Smooth muscle cell of the brain vasculature (primary cell): ENCODE data around the gene LYPD3.
"Not testable (repeated sequence)": the region's sequence is repeated elsewhere in the genome, so short reads cannot be mapped to it uniquely, and the experiment has no call there.

Experiments used
- DNase-seq: peaks from one replicate; pipeline ENCODE4 v3.0.0-alpha.2; 2012; ENCODE audit warnings: low read depth, low spot score

LYPD3 gene

DNA sequence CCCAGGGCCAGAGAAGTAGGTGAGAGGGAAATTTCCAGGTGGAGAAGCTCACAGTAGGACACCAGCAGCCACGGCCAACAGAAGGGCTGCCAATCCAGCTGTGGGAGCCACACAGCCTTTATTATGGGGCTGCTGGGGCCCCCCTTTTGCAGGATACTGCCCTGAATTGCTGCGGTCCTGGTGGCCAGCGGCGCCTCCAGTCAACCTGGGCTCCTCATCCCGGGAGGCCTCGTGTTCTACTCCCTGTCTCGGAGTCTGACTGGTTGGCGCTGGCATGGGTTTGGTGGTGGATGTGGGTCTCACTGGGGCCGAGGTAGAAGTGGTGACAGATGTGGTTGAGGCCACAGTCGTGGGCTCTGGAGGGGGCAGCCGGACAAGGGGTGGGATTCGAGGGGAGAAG, 4.1 kb downstream of the LYPD3 start:
- no peak for DNase-seq

DNA sequence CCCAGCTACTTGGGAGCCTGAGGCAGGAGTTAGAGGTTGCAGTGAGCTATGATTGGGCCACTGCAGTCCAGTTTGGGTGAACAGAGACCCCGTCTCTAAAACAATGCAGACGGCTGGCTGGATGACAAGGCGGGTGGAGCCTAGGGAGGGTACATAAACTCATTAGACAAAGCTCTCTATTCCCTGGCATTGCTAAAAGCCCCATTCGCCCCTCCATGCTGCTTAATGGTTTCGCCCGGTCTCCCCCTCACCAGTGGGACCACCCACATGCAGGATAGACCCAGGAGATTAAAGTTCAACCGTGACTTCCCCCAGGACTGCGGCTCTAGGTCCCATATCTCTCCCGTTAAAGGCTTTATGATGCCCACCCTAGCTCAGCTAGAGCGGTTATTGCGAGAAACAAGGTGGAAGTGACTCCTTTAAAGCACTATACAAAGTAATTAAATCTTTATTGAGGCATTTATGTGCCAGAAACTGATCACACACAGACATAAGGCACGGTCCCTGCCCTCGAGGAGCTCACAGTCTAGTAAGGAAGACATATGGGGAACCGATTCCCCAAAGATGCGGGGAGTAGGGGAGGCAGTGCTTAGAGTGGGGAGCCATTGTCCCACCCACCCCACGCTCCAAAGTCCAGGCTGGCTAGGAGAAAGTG, 4.9 kb downstream of the LYPD3 start:
- DNase-seq = no peak

DNA sequence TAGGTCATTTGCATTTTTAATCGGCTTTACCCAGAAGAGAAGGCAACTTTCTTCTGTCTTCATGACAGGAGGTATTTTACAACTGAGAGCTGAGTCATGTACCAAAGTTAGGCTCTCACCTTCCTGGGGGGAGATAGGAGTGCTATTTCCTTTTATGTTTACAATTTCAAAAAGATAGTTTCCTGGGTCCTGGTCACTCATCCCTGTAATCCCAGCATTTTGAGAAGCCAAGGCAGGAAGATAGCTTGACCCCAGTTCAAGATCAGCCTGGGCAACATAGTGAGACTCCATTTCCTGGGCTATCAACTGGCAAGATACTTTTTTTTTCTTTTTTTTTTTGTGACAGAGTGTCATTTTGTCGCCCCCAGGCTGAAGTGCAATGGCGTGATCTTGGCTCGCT, 7.6 kb downstream of the LYPD3 start:
- no peak for DNase-seq

DNA sequence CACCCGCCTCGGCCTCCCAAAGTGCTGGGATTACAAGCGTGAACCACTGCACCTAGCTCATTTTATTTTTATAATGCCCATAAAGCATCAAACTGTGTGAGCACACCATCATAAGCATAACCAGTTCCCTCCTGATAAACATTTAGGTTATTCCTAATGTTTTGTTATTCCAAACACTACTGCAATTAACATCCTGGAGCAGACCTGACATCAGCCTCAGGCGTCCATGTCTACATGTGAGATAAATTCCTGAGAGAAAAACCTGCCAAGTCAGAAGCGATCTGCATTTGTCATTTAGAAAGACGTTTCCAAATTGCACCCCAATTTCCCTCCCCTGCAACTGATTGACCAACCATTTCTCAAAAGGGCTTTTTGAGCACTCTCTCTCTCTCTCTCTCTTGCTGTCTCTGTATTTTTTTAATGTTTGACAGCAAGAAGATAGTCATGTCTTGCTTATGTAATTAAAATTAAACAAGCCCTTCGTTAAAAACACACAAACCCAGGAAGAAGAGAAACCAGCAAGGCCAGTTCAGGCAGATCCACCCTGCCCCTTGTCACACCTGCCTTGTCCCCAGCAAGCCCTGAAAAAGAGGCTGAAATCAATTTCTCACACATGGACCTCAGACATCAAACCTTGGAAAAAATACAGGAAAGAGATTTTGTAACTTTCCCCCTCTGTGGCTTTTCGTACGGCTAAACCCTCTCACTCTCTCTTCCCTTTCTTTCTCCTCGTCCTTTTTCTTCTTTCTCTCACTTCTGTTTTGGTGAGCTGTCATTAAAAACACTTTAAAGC, 9.9 kb downstream of the LYPD3 start:
- DNase-seq = no peak

DNA sequence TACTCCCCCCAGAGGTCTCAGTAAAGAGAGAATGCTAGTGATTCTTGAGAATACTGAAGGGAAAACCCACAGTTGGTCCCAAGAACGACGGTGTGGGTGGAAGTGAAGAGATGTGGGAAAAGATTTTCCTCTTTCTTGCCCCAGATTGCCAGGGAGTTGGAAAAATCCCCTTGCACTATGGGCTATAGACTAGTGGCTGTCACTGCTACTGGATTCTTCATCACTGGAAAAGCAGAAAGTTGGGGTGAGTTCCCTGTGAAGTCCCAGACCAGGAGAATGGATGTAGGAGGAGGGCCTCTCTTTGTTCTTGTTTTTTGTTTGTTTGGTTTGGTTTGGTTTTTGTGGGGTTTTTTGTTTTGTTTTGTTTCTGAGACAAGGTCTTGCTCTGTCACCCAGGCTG, 11.4 kb downstream of the LYPD3 start:
- no peak for DNase-seq

DNA sequence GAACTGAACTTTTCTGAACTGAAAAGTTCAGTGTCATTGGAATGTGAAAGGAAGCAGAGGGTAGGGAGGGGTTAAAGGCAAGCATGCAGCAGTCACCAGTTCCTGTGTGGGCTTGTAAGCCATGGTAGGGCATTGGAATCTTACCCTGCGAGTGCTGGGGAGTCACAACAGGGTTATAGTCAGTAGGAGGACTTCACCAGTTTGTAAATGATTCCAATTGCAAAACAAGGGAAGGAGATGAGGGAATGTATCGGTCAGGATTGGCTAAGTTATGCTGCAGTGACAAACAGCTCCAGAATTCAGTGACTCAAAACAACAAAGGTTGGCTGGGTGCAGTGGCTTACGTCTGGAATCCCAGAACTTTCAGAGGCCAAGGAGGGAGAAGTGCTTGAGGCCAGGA, 12.8 kb downstream of the LYPD3 start:
- no peak for DNase-seq

DNA sequence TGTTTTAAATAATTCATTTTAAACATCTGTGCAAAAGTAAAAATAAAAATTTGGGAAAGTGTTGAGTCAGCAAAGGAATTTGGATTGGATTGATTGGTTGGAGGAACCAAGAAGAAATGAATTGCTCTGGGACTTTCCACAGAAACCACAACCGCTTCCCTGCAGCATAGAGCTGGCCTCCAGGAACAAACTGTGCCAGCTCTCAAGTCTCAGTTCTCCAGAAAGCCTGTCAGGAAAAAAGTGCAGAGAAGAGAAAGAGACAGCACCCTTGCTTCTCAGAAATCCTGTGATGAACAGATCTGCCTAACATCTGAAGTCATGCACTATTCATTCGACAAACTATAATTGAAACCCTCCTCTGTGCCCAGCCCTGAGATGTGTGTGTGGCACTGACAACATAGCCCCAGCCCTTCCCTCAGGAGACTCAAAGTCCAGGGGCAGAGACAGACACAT, 14.8 kb downstream of the LYPD3 start:
- no peak for DNase-seq

DNA sequence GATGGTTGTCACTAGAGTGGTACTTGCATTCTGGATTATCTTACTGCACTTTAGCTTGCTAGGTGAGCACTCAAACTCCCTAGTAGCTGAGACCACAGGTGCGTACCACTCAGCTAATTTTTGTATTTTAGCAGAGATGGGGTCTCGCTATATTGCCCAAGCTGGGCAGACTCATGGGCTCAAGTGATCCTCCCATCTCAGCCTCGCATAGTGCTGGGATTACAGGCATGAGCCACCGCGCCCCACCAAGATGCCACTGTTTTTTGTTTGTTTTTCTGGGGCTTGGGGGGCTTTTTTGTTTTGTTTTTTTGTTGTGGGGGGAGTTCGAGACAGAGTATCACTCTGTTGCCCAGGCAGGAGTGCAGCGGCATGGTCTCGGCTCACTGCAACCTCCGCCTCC, 17.8 kb downstream of the LYPD3 start:
- no peak for DNase-seq

DNA sequence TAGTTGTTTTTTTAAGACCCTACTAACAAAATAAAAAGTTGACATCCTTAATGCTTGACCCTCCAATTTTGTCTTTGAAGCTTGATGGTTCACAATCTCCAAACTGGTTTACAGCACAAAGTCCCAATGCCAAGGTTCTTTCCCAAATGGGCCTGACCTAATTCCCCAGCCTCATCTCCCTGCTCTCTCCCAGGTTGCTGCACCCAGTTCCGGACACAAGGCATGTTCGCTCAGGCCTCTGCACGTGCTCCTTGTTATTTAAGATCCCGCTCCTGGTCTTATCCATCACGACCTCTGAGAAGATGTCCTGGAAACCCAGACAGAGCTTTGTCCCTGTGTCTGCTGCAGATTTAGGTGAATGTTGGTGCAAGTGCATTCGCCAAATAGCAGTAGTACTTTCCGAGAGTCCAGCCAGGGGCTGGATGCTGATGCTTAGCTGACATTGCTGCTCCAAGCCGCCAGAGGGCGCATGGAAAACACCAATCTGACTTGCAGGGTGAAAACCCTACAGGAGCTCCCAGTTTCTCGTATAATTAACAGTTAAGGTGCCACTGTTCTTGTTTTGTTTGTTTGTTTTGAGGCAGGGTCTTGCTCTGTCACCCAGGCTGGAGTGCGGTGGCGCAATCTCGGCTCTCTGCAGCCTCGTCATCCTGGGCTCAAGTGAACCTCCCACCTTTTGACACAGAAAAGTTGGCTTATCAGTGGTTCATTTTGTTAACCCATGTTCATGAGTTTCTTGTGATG, 18.5 kb downstream of the LYPD3 start:
- DNase-seq = peak; percentile 44

DNA sequence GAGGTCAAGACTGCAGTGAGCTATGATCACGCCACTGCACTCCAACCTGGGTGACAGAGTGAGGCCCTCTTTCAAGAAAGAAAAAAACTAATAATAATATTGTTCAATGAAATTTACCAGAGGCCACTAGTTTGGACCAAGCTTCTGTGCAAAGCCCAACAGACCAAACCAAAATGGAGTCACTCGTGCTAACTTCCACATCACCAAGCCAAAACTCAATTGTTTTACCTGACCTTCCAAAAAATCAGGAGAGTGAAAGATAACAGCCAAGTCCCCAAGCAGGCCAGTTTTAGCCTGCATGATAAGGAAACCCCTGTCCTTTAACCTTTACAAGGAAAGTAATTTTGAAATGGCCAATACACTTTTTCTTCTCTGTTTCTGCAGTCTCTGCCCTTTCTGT, 20.0 kb downstream of the LYPD3 start:
- no peak for DNase-seq

DNA sequence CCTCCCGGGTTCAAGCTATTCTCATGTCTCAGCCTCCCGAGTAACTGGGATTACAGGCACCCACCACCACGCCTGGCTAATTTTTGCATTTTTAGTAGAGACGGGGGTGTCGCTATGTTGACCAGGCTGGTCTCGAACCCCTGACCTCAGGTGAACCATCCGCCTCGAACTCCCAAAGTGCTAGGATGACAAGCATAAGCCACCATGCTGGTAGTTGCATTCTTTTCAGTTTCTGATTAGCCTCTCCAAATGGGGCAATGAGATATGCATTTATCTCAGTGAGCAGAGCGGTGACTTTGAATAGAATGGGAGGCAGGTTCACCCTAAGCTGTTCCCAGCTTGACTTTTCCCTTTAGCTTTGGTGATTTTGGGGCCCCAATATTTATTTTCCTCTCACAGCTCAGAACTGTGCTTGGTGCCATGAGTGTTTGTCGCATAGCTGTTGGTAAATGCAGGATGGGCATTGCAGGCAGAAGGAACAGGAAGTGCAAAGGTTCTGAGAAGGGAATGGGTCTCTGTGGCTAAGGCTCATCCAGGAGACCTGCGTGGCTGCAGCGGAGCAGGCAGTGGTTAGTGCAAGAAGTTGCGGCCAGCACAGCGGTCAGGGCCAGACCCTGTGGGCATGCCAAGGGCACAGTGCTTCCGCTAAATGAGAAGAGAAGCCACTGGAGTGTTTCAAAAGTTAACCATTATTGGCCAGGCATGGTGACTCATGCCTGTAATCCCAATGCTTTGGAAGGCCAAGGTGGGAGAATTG, 20.7 kb downstream of the LYPD3 start:
- DNase-seq = no peak

DNA sequence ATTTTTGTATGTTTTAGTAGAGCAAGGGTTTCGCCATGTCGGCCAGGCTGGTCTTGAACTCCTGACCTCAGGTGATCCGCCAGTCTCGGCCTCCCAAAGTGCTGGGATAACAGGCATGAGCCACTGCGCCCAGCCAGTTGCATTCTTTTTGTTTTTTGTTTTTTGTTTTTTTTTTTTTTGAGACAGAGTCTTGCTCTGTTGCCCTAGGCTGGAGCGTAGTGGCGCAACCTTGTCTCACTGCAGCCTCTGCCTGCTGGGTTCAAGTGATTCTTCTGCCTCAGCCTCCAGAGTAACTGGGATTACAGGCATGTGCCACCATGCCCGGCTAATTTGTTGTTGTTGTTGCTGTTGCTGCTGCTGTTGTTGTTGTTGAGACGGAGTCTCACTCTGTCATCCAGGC, 21.3 kb downstream of the LYPD3 start:
- not testable (repeated sequence) for DNase-seq

DNA sequence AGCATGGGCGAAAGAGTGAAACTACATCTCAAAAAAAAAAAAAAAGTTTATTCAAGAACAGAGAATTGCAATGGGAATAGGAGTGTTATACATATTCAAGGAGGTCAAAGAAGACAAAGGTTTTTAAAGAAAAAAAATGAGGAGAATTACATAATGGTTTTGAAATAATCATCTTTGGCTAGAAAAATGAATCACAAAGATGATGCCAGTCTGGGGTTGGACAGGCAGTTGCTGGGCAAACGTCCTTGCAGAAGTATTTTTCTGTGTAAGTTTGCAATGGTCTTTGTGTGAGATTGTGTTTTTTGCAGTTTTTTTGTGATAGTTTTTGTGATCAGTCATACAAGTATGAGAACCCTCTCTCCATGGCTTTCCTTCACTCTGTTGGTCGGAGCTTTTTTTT, 23.7 kb downstream of the LYPD3 start:
- DNase-seq = no peak

DNA sequence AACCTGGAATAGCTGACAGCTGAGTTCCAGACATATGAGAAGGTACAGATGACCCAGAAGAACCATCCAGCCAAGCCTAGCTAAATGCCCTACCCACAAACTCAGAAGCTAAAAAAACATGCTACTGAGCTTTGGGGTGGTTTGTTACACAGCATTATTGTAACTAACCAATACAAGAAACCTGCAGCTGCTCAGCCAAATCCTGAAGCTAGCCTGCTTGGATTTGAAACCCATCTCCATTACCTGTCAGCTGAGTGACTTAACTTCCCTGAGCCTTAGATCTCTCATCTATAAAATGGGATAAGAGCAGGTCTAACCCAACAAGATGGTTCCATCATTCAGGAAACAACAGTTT, 25.7 kb downstream of the LYPD3 start:
- no peak for DNase-seq

DNA sequence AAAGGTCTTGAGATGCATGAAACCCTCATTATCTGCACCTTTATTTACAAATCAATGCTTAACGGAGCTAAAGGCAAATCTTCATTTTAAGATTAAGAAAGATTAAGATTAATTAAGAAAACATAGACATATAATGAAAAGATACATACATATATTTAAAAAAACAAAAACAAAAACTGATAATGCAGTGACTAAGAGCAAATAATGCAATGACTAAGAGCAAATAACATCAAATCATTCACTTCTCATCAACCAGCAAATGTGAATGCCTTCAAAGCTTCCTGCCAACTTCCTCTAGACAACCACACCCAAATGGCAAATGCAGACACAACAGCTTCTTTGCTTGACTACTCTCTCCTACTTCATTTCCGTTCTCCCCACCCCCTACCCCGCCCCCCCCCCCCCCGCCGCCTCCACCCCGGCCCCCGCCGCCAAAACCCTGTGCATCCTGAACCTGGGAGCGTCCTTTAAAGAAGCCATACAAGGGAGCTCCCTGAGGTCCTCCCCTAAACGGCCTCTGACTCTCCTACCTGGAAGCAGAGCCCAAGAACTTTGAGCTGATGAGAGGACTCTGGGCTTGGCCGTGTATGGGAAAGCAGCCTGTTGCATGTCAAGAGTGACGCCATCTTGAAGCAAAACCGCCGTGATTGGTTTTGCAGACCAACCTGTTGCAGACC, 26.2 kb downstream of the LYPD3 start:
- DNase-seq = no peak

DNA sequence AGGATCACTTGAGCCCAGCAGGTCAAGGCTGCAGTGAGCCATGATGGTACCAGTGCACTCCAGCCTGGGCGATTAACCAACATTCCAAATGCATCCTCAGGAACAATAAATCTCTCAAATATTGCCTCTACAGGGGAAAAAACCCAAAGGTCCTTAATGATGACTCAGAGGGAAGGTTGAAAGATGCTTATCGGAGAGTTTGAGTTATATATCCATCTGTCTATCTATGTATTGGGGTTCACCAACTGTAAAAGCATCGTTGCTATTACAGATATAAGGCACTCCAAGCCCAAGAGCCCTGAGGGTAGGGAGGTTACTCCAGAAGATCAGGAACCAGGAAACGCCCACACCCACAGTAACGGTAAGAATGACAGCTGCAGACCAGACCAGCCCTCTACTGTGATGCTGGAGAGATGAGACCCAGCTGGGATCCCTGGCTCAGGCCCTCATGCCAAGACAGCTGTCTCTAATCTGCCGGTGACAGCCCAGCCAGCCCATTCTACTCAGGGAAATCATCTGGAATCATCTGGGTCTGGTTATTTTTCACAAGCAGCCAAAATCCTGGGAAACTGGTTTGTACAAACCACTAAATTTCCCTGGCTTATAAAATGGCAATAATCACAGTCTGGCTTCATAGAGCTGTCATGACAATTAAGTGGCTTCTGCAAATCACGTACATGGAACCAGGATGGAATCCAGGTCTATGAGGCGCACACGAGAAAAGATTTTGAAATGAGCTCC, 26.9 kb downstream of the LYPD3 start:
- DNase-seq = no peak

DNA sequence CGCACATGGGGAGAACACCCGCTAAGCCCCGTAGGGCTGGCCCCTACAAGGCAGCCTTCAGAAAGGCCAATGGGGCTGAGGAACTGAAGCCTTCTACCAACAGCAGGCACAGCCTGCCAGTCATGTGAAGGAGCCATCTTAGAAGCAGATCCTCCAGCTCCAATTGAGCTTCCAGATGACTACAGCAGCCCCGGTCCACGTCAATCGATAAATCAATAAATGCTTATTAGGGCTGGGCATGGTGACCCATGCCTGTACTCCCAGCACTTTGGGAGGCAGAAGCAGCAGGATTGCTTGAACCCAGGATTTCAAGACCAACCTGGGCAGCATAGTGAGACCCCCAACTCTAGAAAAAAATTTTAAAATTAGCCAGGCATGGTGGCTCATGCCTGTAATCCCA, 27.7 kb downstream of the LYPD3 start:
- DNase-seq = no peak

DNA sequence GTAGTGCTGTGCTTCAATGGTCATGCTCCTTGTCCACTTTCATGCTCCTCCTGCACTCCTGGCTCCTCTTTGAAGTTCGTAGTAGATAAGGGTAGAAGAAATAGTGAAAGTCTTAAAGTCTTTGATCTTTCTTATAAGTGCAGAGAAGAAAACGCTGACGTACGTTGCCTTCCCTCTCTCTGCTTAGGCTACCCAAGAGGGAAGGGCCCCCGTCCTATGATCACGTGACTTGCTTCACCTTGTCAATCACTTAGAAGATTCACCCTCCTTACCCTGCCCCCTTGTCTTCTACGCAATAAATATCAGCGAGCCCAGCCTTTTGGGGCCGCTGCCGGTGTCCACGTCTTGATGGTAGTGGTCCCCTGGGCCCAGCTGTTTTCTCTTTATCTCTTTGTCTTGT, 28.1 kb downstream of the LYPD3 start:
- not testable (repeated sequence) for DNase-seq

DNA sequence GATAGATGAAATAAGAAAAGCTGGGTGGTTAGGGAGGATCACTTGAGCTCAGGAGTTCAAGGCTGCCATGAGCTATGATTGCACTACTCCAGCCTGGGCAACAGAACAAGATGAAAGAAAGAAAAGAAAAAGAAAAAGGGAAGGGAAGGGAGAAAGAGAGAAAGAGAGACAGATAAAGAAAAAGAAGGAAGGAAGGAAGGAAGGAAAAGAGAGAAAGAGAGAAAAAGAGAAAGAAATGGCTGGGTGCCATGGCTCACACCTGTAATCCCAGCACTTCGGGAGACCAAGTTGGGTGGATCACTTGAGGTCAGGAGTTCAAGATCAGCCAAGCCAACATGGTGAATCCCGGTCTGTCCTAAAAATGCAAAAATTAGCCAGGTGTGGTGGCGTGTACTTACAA, 29.6 kb downstream of the LYPD3 start:
- DNase-seq = no peak

DNA sequence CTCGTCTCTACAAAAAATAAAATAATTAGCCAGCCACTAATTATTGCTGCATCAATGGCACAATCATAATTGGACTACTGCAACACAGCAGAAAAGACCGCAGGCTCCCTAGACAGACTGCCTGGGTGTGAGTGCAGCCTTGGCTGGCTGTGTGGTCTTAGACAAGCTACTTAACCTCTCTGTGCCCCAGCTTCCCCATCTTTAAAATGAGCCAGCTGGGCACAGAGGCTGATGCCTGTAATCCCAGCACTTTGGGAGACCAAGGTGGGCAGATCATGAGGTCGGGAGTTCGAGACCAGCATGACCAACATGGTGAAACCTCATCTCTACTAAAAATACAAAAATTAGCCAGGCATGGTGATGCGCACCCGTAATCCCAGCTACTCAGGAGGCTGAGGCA, 31.7 kb downstream of the LYPD3 start:
- no peak for DNase-seq

DNA sequence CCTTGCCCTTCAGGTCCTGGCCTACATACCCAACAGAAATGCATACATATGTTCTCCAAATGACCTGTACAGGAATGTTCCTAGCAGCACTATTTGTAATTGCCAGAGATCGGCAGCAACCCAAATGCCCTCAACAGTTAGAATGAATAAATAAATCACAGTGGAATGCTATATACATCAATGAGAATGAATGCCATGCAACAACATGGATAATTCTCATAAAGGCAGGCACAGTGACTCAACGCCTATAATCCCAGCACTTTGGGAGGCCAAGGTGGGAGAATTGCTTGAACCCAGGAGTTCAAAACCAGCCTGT, 32.1 kb downstream of the LYPD3 start:
- no peak for DNase-seq
